Measurements from ENCODE around the gene ANTXR1. TPM values are rescaled to one million over a fixed set of nuclear protein-coding genes. Genes with fewer than 3 reads are reported as not detected.

ANTXR1 gene
- total RNA-seq, 3 donors from 2014 or later (not counting 1 experiment from before 2014, with no cell fraction given), result not detected

- H3K9me3 ChIP-seq (ENCODE audit: control insufficient read depth, insufficient read depth, low read length), result no peaks in the 10 kb centered on the region
- no peak overlapping the region for H3K27ac Mint-ChIP-seq
- no peaks in the 10 kb centered on the region for H3K4me1 ChIP-seq (ENCODE audit: control insufficient read depth, insufficient read depth, low read length)
- no peak for TF ChIP-seq CTCF (IDR thresholded peaks at IDR 0.05)
- no peaks in the 10 kb centered on the region for H3K9me3 Mint-ChIP-seq
- H3K36me3 ChIP-seq (ENCODE audit: control insufficient read depth, insufficient read depth, low read length), result no peaks in the 10 kb centered on the region
- no peaks in the 10 kb centered on the region for H3K27me3 ChIP-seq (ENCODE audit: control insufficient read depth, insufficient read depth, low read length)
- no peak overlapping the region for H3K4me3 Mint-ChIP-seq
- WGBS (ENCODE audit: insufficient coverage), result 39% methylated on average over 4 of the region's 5 CpGs
- intact Hi-C loops (cut with micrococcal nuclease), result no loop called here
- no peak overlapping the region for H3K4me3 ChIP-seq (ENCODE audit: low read length)
- ATAC-seq (no peak), DNase-seq (no peak)
- no peaks in the 10 kb centered on the region for H3K36me3 Mint-ChIP-seq
- no peak overlapping the region for H3K27ac ChIP-seq (ENCODE audit: low read length)
- H3K4me1 Mint-ChIP-seq, result no peaks in the 10 kb centered on the region
- H3K27me3 Mint-ChIP-seq (ENCODE audit: low read depth in 2 of 2), result peaks cover 7 to 35% of the 10 kb centered on the region in 2 donors
Measured at GRCh38 chr2:68989035-68989434, 23.9 kb upstream of the ANTXR1 start.

- Mint-ChIP-seq H3K36me3 (no peaks in the 10 kb centered on the region), H3K9me3 (no peaks in the 10 kb centered on the region), H3K27ac (no peak overlapping the region), H3K27me3 (ENCODE audit: low read depth in 2 of 2) (peaks cover 6 to 42% of the 10 kb centered on the region in 2 donors), H3K4me1 (no peaks in the 10 kb centered on the region), H3K4me3 (no peak overlapping the region)
- DNase-seq (no peak), ATAC-seq (no peak)
- intact Hi-C loops (cut with micrococcal nuclease), result no loop called here
- H3K4me1 ChIP-seq (ENCODE audit: control insufficient read depth, insufficient read depth, low read length), result no peaks in the 10 kb centered on the region
- WGBS (ENCODE audit: insufficient coverage), result 88% methylated on average over 5 of the region's 5 CpGs
- H3K4me3 ChIP-seq (ENCODE audit: low read length), result no peak overlapping the region
- H3K27me3 ChIP-seq (ENCODE audit: control insufficient read depth, insufficient read depth, low read length), result no peaks in the 10 kb centered on the region
- no peaks in the 10 kb centered on the region for H3K36me3 ChIP-seq (ENCODE audit: control insufficient read depth, insufficient read depth, low read length)
- H3K27ac ChIP-seq (ENCODE audit: low read length), result no peak overlapping the region
- no peak for TF ChIP-seq CTCF (IDR thresholded peaks at IDR 0.05)
- no peaks in the 10 kb centered on the region for H3K9me3 ChIP-seq (ENCODE audit: control insufficient read depth, insufficient read depth, low read length)
Measured at GRCh38 chr2:68992341-68992740, 20.6 kb upstream of the ANTXR1 start.

GRCh38 chr2:68992933-68993332 lies 20.0 kb upstream of the ANTXR1 start:
- no peak overlapping the region for H3K27ac ChIP-seq (ENCODE audit: low read length)
- ATAC-seq (no peak), DNase-seq (no peak)
- H3K9me3 ChIP-seq (ENCODE audit: control insufficient read depth, insufficient read depth, low read length), result no peaks in the 10 kb centered on the region
- Mint-ChIP-seq H3K4me3 (no peak overlapping the region), H3K36me3 (no peaks in the 10 kb centered on the region), H3K27ac (no peak overlapping the region), H3K4me1 (no peaks in the 10 kb centered on the region), H3K27me3 (ENCODE audit: low read depth in 2 of 2) (peaks cover 6 to 42% of the 10 kb centered on the region in 2 donors), H3K9me3 (no peaks in the 10 kb centered on the region)
- H3K36me3 ChIP-seq (ENCODE audit: control insufficient read depth, insufficient read depth, low read length), result no peaks in the 10 kb centered on the region
- H3K27me3 ChIP-seq (ENCODE audit: control insufficient read depth, insufficient read depth, low read length), result no peaks in the 10 kb centered on the region
- H3K4me3 ChIP-seq (ENCODE audit: low read length), result no peak overlapping the region
- intact Hi-C loops (cut with micrococcal nuclease), result no loop called here
- WGBS (ENCODE audit: insufficient coverage), result 50% methylated on average over 3 of the region's 3 CpGs
- no peak for TF ChIP-seq CTCF (IDR thresholded peaks at IDR 0.05)
- H3K4me1 ChIP-seq (ENCODE audit: control insufficient read depth, insufficient read depth, low read length), result no peaks in the 10 kb centered on the region

- H3K9me3 ChIP-seq (ENCODE audit: control insufficient read depth, insufficient read depth, low read length), result no peaks in the 10 kb centered on the region
- Mint-ChIP-seq H3K4me3 (no peak overlapping the region), H3K27me3 (ENCODE audit: low read depth in 2 of 2) (peaks cover 11 to 45% of the 10 kb centered on the region in 2 donors), H3K4me1 (no peaks in the 10 kb centered on the region), H3K36me3 (no peaks in the 10 kb centered on the region), H3K9me3 (no peaks in the 10 kb centered on the region), H3K27ac (no peak overlapping the region)
- no peak for ATAC-seq
- H3K4me3 ChIP-seq (ENCODE audit: low read length), result no peak overlapping the region
- no peak for DNase-seq
- intact Hi-C loops (cut with micrococcal nuclease), result no loop called here
- 89% methylated on average over 7 of the region's 7 CpGs for WGBS (ENCODE audit: insufficient coverage)
- TF ChIP-seq CTCF (IDR thresholded peaks at IDR 0.05), result no peak
- H3K27me3 ChIP-seq (ENCODE audit: control insufficient read depth, insufficient read depth, low read length), result no peaks in the 10 kb centered on the region
- no peaks in the 10 kb centered on the region for H3K4me1 ChIP-seq (ENCODE audit: control insufficient read depth, insufficient read depth, low read length)
- no peak overlapping the region for H3K27ac ChIP-seq (ENCODE audit: low read length)
- no peaks in the 10 kb centered on the region for H3K36me3 ChIP-seq (ENCODE audit: control insufficient read depth, insufficient read depth, low read length)
Measured at GRCh38 chr2:68993660-68994059, 19.3 kb upstream of the ANTXR1 start.
